Common myeloid progenitor, CD34-positive (primary cell): ENCODE data around the gene ANKDD1A.
A peak's percentile ranks its signal among the peaks of the same experiment; 100 is the strongest.

Experiments
- CTCF ChIA-PET: fragments of 350-600 bp; sonication (Branson Sonifier 250); formaldehyde crosslinking; loops from one replicate; lab custom pipeline; 2021; ENCODE audit warnings: antibody characterized with exemption; lab: Charles Lee
- POLR2A ChIA-PET: fragments of 350-600 bp; sonication (Branson Sonifier 250); formaldehyde crosslinking; loops from one replicate; lab custom pipeline; 2021; ENCODE audit warnings: antibody characterized with exemption; lab: Charles Lee
- DNase-seq, 3 donors: peaks; one replicate each; pipeline versions ENCODE4 v3.0.0 to v3.0.0-alpha.2; 2013
- H3K27ac ChIP-seq, 2 experiments: 1 replicate in 1 of 2; 2 replicates in 1 of 2; pipeline ENCODE4 v1.7.0; 2013; ENCODE audit warnings: inconsistent platforms in 2 of 2, low read length in 2 of 2, mild to moderate bottlenecking in 2 of 2, low read depth in 1 of 2, moderate library complexity in 1 of 2; ENCODE audit not compliant: severe bottlenecking in 2 of 2, insufficient read depth in 1 of 2, poor library complexity in 1 of 2
- H3K27me3 ChIP-seq, 5 experiments: replicated peaks in 2 of 5; 1 replicate in 3 of 5; 2 replicates in 2 of 5; pipeline versions ENCODE4 v1.6.1 to v1.7.0; 2013; ENCODE audit warnings: low read length in 4 of 5, mild to moderate bottlenecking in 2 of 5, moderate library complexity in 2 of 5, inconsistent platforms in 1 of 5; ENCODE audit not compliant: insufficient read depth in 5 of 5, control insufficient read depth in 4 of 5
- H3K36me3 ChIP-seq, 4 experiments: 1 replicate in 2 of 4; 2 replicates in 2 of 4; pipeline versions ENCODE4 v1.6.1 to v1.7.0; 2013; ENCODE audit warnings: low read length in 3 of 4, control low read depth in 1 of 4, mild to moderate bottlenecking in 1 of 4; ENCODE audit not compliant: control insufficient read depth in 4 of 4, insufficient read depth in 4 of 4
- H3K4me1 ChIP-seq, 4 experiments: 1 replicate in 3 of 4; 2 replicates in 1 of 4; pipeline versions ENCODE4 v1.6.1 to v1.7.1; 2013; ENCODE audit warnings: low read length in 3 of 4, mild to moderate bottlenecking in 3 of 4, control low read depth in 1 of 4, inconsistent platforms in 1 of 4, moderate library complexity in 1 of 4; ENCODE audit not compliant: control insufficient read depth in 4 of 4, insufficient read depth in 4 of 4; ENCODE audit errors: control extremely low read depth in 1 of 4
- H3K4me3 ChIP-seq, 7 experiments: 1 replicate in 4 of 7; 2 replicates in 3 of 7; pipeline versions ENCODE4 v1.5.1 to v1.7.0; 2013; ENCODE audit warnings: mild to moderate bottlenecking in 7 of 7, low read length in 6 of 7, moderate library complexity in 6 of 7, inconsistent platforms in 2 of 7, low read depth in 2 of 7, control low read depth in 1 of 7; ENCODE audit not compliant: insufficient read depth in 4 of 7, control insufficient read depth in 1 of 7; ENCODE audit errors: extremely low read depth in 1 of 7
- H3K9me3 ChIP-seq, 5 experiments: 1 replicate in 4 of 5; 2 replicates in 1 of 5; pipeline versions ENCODE4 v1.6.1 to v1.7.1; 2013; ENCODE audit warnings: low read length in 4 of 5, mild to moderate bottlenecking in 2 of 5, inconsistent platforms in 1 of 5, low read depth in 1 of 5, moderate library complexity in 1 of 5; ENCODE audit not compliant: control insufficient read depth in 4 of 5, insufficient read depth in 2 of 5; ENCODE audit errors: control extremely low read depth in 1 of 5
- WGBS: methylation state at CpG from one replicate; pipeline ENCODE4 v1.1.5; 2013; ENCODE audit not compliant: insufficient coverage; 5-methylcytosine and 5-hydroxymethylcytosine counted together

ANKDD1A gene

DNA sequence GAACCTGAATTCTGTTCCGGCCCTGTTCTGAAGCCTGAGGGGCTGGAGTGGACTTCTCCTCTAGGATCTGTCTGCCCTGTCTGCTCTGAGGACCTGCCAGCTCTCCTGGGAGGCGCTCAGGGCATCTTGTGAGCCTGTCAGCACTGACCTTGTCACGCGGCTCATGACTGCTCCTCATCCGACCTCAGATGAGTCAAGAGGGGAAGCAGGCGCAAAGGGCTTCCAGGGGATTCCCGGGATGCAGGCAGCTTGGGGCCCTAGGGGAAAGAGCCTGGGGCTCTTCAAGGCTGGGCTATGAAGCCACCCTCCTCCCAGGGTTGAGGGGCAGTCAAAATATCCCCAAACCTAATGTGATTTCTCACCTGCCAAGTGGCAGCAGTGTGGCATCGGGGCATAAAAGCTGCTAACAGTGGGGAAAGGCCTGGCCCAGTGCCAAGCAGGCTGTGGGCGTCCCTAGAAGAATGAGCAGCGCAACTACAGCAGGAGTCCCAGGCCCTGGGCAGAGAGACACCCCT is 27.6 kb upstream of the ANKDD1A start:
- no peaks in the 10 kb centered on the region for H3K9me3 ChIP-seq
- H3K27me3 ChIP-seq, result no peaks in the 10 kb centered on the region
- CTCF ChIA-PET, result interaction anchor here (0.9 to 4.9 kb wide), 4 partner anchors 9 to 43 kb away, joined by 3 to 48 read pairs (median 6); partner anchors contain the start of gene PLEKHO2
- DNase-seq, result peak; percentile 77 to 95 (median 94)
- peak overlapping the region in 1 of 7 experiments; percentile 2 for H3K4me3 ChIP-seq
- H3K4me1 ChIP-seq, result peaks cover 16 to 42% (median 36%) of the 10 kb centered on the region in 4 experiments
- no peaks in the 10 kb centered on the region for H3K36me3 ChIP-seq
- POLR2A ChIA-PET, result interaction anchor here (0.7 to 4.3 kb wide), 3 partner anchors 10 to 43 kb away, joined by 4 to 67 read pairs (median 7); no protein-coding TSS in a partner anchor
- 21% methylated on average over 8 of the region's 10 CpGs for WGBS
- peak overlapping the region; percentile 16 to 63 for H3K27ac ChIP-seq

DNA sequence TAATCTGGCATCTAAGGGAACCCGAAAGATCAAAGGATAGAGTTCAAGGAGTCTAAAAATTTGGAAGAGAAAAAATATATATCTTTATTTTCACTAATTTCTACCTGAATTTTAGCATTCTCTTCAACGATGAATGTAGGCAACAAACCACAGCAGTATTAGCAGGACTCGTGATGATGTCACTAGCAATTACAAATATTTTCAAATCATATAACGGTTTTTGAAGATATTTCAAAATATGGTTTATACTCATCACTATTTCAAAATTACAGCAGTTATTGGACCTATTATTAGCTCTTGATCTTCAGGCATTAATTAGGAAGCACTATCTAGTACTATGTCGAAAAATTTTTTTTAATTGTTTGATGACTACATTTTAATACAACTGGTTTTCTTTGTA is 27.0 kb upstream of the ANKDD1A start:
- no peak for DNase-seq
- ChIA-PET POLR2A (interaction anchor here (1.3 to 4.3 kb wide), 2 partner anchors 9 to 44 kb away, joined by 7 to 67 read pairs; no protein-coding TSS in a partner anchor), CTCF (interaction anchor here (4.9 kb wide), 1 partner anchor 9 kb away, joined by 48 read pairs; no protein-coding TSS in a partner anchor)

DNA sequence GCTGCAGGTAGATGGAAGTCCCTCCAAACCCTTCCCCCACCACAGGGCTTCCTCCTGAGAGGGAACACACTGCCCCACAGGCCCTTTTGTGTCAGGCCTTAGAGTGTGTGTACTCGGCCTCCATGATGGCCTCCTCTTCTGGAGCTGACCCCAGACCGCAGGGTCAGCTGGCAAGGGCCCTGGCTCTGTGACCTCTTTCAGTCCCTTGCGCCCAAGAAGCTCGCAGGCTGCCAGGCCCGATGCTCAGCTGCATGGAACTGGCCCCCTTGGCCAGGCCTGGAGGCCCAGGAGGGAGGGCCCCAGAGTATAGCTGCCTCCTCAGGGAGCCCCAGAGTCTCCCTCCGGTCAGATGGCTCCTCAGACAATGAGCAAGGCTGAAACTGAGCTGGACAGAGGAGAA is 23.4 kb upstream of the ANKDD1A start:
- DNase-seq, result no peak
- Histone ChIP-seq H3K4me3 (no peak overlapping the region), H3K9me3 (no peaks in the 10 kb centered on the region), H3K4me1 (peaks cover 22 to 40% (median 37%) of the 10 kb centered on the region in 4 experiments), H3K27ac (no peak overlapping the region), H3K27me3 (no peaks in the 10 kb centered on the region), H3K36me3 (no peaks in the 10 kb centered on the region)
- POLR2A ChIA-PET, result no interaction called here
- CTCF ChIA-PET, result interaction anchor here (1.2 to 2.6 kb wide), 3 partner anchors 10 to 53 kb away, joined by 4 to 8 read pairs (median 6); no protein-coding TSS in a partner anchor
- 100% methylated on average over 6 of the region's 6 CpGs for WGBS

More for the DNA sequence above, 27.0 kb upstream of the ANKDD1A start:
- no peak overlapping the region for H3K4me3 ChIP-seq
- H3K9me3 ChIP-seq, result no peaks in the 10 kb centered on the region
- peaks cover 16 to 42% (median 36%) of the 10 kb centered on the region in 4 experiments for H3K4me1 ChIP-seq
- WGBS, result no CpG with 5 or more reads among the region's 5 CpGs
- H3K27ac ChIP-seq, result no peak overlapping the region
- no peaks in the 10 kb centered on the region for H3K27me3 ChIP-seq
- no peaks in the 10 kb centered on the region for H3K36me3 ChIP-seq

DNA sequence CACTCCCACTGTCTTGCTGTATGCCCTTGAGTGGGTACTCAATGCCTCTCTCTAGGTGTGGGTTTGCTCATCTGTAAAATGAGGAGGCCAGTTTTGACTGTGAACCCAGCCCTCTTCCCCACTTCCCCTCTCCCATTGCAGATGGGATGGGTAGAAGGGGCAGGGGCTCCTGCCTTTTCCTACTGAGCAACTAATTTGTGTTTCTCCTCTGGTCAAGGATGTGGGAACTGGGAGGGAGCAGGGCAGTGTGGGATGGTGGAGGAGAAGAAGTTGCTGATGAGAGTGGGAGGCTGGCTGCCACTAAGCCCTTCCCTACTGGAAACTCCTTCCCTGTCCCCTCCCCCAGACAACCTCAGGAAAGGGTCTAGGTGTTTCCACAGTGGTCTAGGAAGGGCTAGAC is 20.1 kb upstream of the ANKDD1A start:
- DNase-seq, result no peak
- no peaks in the 10 kb centered on the region for H3K27me3 ChIP-seq
- no peaks in the 10 kb centered on the region for H3K9me3 ChIP-seq
- no peaks in the 10 kb centered on the region for H3K36me3 ChIP-seq
- ChIA-PET POLR2A (interaction anchor here (0.6 kb wide), 1 partner anchor 47 kb away, joined by 3 read pairs; no protein-coding TSS in a partner anchor), CTCF (interaction anchor here (5.0 kb wide), 1 partner anchor 9 kb away, joined by 48 read pairs; no protein-coding TSS in a partner anchor)
- H3K4me1 ChIP-seq, result peaks cover 23 to 56% (median 53%) of the 10 kb centered on the region in 4 experiments
- H3K4me3 ChIP-seq, result no peak overlapping the region
- no peak overlapping the region for H3K27ac ChIP-seq

DNA sequence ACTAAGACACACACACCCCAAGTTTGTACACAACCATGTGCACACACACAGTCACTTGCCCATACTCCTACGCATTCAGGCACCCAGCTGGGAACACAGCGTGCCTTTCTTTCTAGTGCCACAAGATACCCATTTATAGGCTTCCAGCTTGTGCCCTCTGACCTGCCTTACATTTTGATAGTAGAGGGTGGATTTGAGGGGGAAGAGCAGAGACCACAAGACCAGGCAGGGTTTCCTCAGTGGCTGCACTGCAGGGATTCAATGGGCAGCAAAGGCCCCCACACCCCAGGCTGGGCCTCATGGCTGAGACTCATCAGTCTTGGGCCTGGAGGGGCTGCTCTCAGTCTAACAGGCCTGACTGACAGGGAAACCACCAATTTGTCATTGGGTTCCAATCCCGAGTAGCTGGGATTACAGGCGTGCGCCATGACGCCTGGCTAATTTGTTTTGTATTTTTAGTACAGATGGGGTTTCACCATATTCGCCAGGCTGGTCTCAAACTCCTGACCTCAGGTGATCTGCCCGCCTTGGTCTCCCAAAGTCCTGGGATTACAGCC is 18.8 kb upstream of the ANKDD1A start:
- CTCF ChIA-PET, result interaction anchor here (2.7 to 5.0 kb wide), 7 partner anchors 10 to 57 kb away, joined by 12 to 48 read pairs (median 17); partner anchors contain the start of gene PLEKHO2
- peak in 2 of 3 donors; percentile 50 to 53 for DNase-seq
- POLR2A ChIA-PET, result interaction anchor here (1.1 to 4.0 kb wide), 6 partner anchors 10 to 52 kb away, joined by 3 to 67 read pairs (median 6); partner anchors contain the start of gene PLEKHO2
- peak overlapping the region; percentile 85 to 94 for H3K27ac ChIP-seq
- peaks cover 26 to 70% (median 67%) of the 10 kb centered on the region in 4 experiments for H3K4me1 ChIP-seq
- no peaks in the 10 kb centered on the region for H3K27me3 ChIP-seq
- peak overlapping the region in 3 of 7 experiments; percentile 29 to 51 (median 30) for H3K4me3 ChIP-seq
- 100% methylated on average over 2 of the region's 8 CpGs for WGBS
- no peaks in the 10 kb centered on the region for H3K9me3 ChIP-seq
- H3K36me3 ChIP-seq, result no peaks in the 10 kb centered on the region

DNA sequence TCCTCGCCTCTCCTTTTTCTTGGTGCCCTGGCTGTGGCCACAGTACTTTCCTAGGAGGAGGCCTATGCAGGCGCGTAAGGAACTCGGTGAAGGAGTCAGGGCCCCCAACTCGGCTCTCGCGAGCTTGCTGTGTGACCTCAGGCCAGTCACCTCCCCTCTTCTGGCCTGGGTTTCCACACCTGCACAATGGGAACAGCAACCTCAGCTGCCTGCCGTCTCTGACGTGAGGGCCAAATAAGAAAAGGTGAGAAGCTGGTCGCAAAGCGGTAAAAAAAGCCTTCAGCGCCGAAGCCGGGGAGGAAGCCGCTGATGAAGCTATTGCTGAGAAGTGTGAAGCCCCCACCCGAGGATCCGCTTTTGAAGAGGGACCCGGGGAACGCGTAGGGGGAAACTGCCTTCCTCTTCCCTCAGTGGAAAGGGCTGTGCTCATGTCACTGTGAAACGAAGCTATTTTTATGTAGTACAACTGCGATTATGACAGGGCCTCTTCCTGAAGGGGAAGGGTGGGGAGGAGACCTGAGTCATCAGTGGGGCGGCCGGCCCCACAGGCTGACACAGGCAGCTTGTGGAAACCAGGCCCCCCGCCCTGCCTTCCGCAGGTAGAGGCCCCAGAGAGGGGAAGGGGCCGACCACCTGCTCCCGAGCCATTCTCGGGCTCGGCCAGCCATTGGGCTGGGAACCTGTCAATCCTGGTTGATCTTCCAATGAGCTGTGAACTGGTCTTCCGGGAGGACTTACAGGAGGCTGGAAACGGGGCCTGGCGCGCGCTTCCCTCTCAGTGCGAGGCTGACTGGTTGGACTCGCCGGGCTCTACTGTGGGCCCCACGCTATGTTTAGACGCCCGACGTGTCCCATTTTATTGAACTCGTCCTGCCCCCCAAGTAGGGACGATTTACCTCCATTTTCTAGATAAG is 18.0 kb upstream of the ANKDD1A start:
- ChIA-PET CTCF (interaction anchor here (0.6 to 5.0 kb wide), 16 partner anchors 11 to 209 kb away, joined by 3 to 48 read pairs (median 8); partner anchors contain the start of gene PLEKHO2), POLR2A (interaction anchor here (0.6 to 4.0 kb wide), 11 partner anchors 11 to 278 kb away, joined by 3 to 67 read pairs (median 4); partner anchors contain the start of genes PIF1 and PLEKHO2)
- Histone ChIP-seq H3K27ac (peak overlapping the region; percentile 85 to 94), H3K9me3 (no peaks in the 10 kb centered on the region), H3K27me3 (no peaks in the 10 kb centered on the region), H3K36me3 (no peaks in the 10 kb centered on the region), H3K4me1 (peaks cover 26 to 77% (median 72%) of the 10 kb centered on the region in 4 experiments), H3K4me3 (peak overlapping the region in 6 of 7 experiments; percentile 30 to 68 (median 62))
- DNase-seq, result peak; percentile 100
- 4% methylated on average over 42 of the region's 44 CpGs for whole genome bisulfite sequencing
